Right lobe of liver (tissue), 6 donors: ENCODE data around the gene SPG11. TPM values are rescaled to one million over a fixed set of nuclear protein-coding genes. Genes with fewer than 3 reads are reported as not detected.

Experiments used
- ATAC-seq, 4 donors: fragments of 200-7000 bp; cut with Tn5 transposase; one replicate each; pipeline ENCODE4 v1.9.1; 2020; ENCODE audit warnings: mild to moderate bottlenecking in 4 of 4, moderate library complexity in 4 of 4
- DNase-seq, 3 donors: peaks; one replicate each; pipeline ENCODE4 v3.0.0-alpha.2; 2020
- H3K27ac ChIP-seq, 3 donors: fragments of 200-600 bp; one replicate each; pipeline ENCODE4 v1.8.0; 2022
- H3K27me3 ChIP-seq, 2 donors: fragments of 200-600 bp; one replicate each; pipeline ENCODE4 v1.8.0; 2022
- H3K36me3 ChIP-seq, 4 donors: fragments of 200-600 bp; sonication (generic) in 1 of 4; one replicate each; pipeline versions ENCODE4 v1.5.1 to v1.8.0; 2017 to 2022; ENCODE audit warnings: control low read depth in 1 of 4
- H3K4me1 ChIP-seq, 4 donors: fragments of 200-600 bp; sonication (generic) in 1 of 4; one replicate each; pipeline versions ENCODE4 v1.5.1 to v1.8.0; 2017 to 2022; ENCODE audit warnings: control low read depth in 1 of 4
- H3K4me3 ChIP-seq, 3 donors: fragments of 200-600 bp; one replicate each; pipeline ENCODE4 v1.8.0; 2022
- H3K9me3 ChIP-seq, 4 donors: fragments of 200-600 bp; sonication (generic) in 1 of 4; one replicate each; pipeline versions ENCODE4 v1.5.1 to v1.8.0; 2017 to 2022; ENCODE audit warnings: control low read depth in 1 of 4
- POLR2A ChIP-seq: fragments of 450-650 bp; IDR thresholded peaks from one replicate; pipeline ENCODE4 v1.6.1; 2017; ENCODE audit warnings: antibody characterized with exemption, mild to moderate bottlenecking
- WGBS: methylation state at CpG from one replicate; pipeline ENCODE4 v1.1.6; 2018; ENCODE audit warnings: low coverage, low lambda C conversion rate; ENCODE audit not compliant: insufficient coverage; ENCODE audit errors: missing lambda C conversion rate; 5-methylcytosine and 5-hydroxymethylcytosine counted together
- intact Hi-C, 2 donors: fragments of 100-400 bp; cut with DNase I; formaldehyde crosslinking; loops; one replicate each; pipeline versions ENCODE4 v1.11.2 to v1.14.1; 2022
- total RNA-seq, 6 experiments: library from RNA; depleted of rRNA in 2 of 6; stranded (reverse); fragments of >200 nt in 2 of 6; fragmentation: NEBNext Ultra II Directional in 3 of 6; extraction: Animal tissue kit (Norgen Biotek cat#: 25700) in 3 of 6; gene quantifications; one replicate each; pipeline versions ENCODE4 v1.1.0 to v1.2.4, GENCODE V29; 2016 to 2023
- TF ChIP-seq, protein P1 (sequence below), 4 donors: fragments of 200-600 bp in 3 of 4; fragments of 450-650 bp in 1 of 4; IDR thresholded peaks; one replicate each; pipeline versions ENCODE4 v1.5.1 to v1.8.0; 2016 to 2022; ENCODE audit warnings: antibody characterized with exemption in 4 of 4, mild to moderate bottlenecking in 2 of 4
- donor health status: DM: no; HTN: yes; CAD: no.
- donor health status: DM: no; HTN: no; CAD: no.
- donor health status: DM: no; HTN: no; CAD: no.
- donor health status: DM: no; HTN: yes; CAD: no.
- donor health status: DM: no; HTN: yes; CAD: no.

The SPG11 gene
- total RNA-seq, 6 experiments from 2014 or later, result 35.4 to 55.6 (median 40.8) TPM

DNA sequence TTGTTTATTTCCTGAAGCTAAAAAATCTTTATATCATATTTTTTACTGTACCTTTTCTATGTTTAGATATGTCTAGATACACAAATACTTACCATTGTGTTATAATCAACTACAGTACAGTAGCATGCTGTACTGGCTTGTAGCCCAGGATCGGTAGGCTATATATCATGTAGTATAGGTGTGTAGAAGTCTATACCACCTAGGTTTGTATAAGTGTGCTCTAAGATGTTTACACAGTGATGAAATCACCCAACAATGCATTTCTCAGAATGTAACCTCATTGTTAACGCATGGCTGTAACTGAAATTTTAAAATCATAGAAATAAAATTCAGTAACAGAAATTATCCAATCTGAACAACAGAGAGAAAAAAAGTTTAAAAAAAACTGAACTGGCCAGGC is 83.4 kb downstream of the SPG11 start:
- ATAC-seq (no peak), DNase-seq (no peak)
- no peak overlapping the region for H3K27ac ChIP-seq
- peaks cover 0 to 40% (median 11%) of the 10 kb centered on the region in 4 donors for H3K36me3 ChIP-seq
- intact Hi-C loops, result no loop called here
- no peaks in the 10 kb centered on the region for H3K4me1 ChIP-seq
- H3K9me3 ChIP-seq, result no peaks in the 10 kb centered on the region
- H3K27me3 ChIP-seq, result no peaks in the 10 kb centered on the region
- TF ChIP-seq POLR2A, result no peak
- TF ChIP-seq, protein P1, sequence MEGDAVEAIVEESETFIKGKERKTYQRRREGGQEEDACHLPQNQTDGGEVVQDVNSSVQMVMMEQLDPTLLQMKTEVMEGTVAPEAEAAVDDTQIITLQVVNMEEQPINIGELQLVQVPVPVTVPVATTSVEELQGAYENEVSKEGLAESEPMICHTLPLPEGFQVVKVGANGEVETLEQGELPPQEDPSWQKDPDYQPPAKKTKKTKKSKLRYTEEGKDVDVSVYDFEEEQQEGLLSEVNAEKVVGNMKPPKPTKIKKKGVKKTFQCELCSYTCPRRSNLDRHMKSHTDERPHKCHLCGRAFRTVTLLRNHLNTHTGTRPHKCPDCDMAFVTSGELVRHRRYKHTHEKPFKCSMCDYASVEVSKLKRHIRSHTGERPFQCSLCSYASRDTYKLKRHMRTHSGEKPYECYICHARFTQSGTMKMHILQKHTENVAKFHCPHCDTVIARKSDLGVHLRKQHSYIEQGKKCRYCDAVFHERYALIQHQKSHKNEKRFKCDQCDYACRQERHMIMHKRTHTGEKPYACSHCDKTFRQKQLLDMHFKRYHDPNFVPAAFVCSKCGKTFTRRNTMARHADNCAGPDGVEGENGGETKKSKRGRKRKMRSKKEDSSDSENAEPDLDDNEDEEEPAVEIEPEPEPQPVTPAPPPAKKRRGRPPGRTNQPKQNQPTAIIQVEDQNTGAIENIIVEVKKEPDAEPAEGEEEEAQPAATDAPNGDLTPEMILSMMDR (IDR thresholded peaks at IDR 0.05), result no peak
- H3K4me3 ChIP-seq, result no peak overlapping the region
- 96% methylated on average over 2 of the region's 2 CpGs for WGBS

GRCh38 chr15:44574734-44575133 is 88.7 kb downstream of the SPG11 start:
- WGBS, result 71% methylated on average over 1 of the region's 1 CpG
- H3K27ac ChIP-seq, result no peak overlapping the region
- no peaks in the 10 kb centered on the region for H3K4me1 ChIP-seq
- H3K27me3 ChIP-seq, result no peaks in the 10 kb centered on the region
- H3K36me3 ChIP-seq, result peaks cover 0 to 32% (median 14%) of the 10 kb centered on the region in 4 donors
- no peak for TF ChIP-seq POLR2A
- TF ChIP-seq, protein P1 (IDR thresholded peaks at IDR 0.05), result no peak
- no peak overlapping the region for H3K4me3 ChIP-seq
- DNase-seq, result no peak
- intact Hi-C loops, result no loop called here
- H3K9me3 ChIP-seq, result no peaks in the 10 kb centered on the region
- ATAC-seq, result no peak

DNA sequence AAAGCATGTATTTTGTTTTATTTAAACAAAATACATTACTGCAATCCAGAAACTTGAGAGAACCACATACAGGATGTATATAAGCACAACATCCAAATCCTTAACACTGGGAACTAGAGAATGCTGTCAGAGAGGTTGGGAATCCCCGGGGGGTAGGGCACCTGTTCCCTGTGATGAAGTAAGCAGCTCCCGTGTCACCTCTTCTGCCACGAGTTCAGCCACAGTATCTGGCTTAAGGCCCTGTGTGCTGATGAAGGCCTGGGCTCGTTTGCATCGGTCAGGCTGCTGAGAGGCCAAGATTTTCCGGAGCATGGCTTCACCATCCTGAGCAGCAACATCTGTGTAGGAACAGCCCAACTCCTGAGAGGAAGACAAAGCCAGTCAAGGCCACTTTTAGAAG is 90.1 kb downstream of the SPG11 start:
- H3K4me3 ChIP-seq, result no peak overlapping the region
- no peaks in the 10 kb centered on the region for H3K4me1 ChIP-seq
- no peaks in the 10 kb centered on the region for H3K27me3 ChIP-seq
- ATAC-seq (peak in 1 of 4 donors; percentile 12), DNase-seq (no peak)
- TF ChIP-seq, protein P1 (IDR thresholded peaks at IDR 0.05), result no peak
- no peak for TF ChIP-seq POLR2A
- H3K36me3 ChIP-seq, result peaks cover 0 to 32% (median 16%) of the 10 kb centered on the region in 4 donors
- no peak overlapping the region for H3K27ac ChIP-seq
- intact Hi-C loops, result no loop called here
- 100% methylated on average over 1 of the region's 6 CpGs for WGBS
- no peaks in the 10 kb centered on the region for H3K9me3 ChIP-seq

GRCh38 chr15:44570361-44570760 is 93.1 kb downstream of the SPG11 start:
- ATAC-seq, result peak in 2 of 4 donors; percentile 8 to 20
- Histone ChIP-seq H3K27ac (no peak overlapping the region), H3K4me1 (no peaks in the 10 kb centered on the region), H3K27me3 (no peaks in the 10 kb centered on the region), H3K36me3 (peaks cover 0 to 57% (median 32%) of the 10 kb centered on the region in 4 donors), H3K4me3 (no peak overlapping the region), H3K9me3 (no peaks in the 10 kb centered on the region)
- intact Hi-C loops, result no loop called here
- TF ChIP-seq POLR2A, result no peak
- TF ChIP-seq, protein P1 (IDR thresholded peaks at IDR 0.05), result no peak
- 93% methylated on average over 4 of the region's 4 CpGs for WGBS
- DNase-seq, result no peak

DNA sequence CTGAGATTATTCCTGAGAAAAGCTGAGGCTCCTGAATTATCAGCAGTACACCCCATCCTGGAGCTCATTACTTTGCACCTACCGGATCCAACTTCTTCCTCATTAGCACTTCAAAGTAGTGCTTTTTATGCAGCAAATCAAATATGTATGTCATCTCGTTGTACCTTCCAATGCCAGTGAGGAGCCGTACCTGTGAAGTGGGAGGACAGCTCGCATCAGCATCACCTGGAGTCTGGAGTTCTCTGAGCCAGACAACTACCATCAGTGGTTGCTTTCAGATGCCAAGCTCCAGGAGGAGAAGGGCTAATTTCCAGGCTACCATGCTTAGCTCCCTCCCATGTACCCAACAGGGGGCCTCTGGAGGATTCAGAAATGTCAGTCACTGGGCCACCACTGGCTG is 94.1 kb downstream of the SPG11 start:
- Histone ChIP-seq H3K9me3 (no peaks in the 10 kb centered on the region), H3K36me3 (peaks cover 0 to 62% (median 37%) of the 10 kb centered on the region in 4 donors), H3K27ac (no peak overlapping the region), H3K27me3 (no peaks in the 10 kb centered on the region), H3K4me1 (no peaks in the 10 kb centered on the region), H3K4me3 (no peak overlapping the region)
- TF ChIP-seq, protein P1 (IDR thresholded peaks at IDR 0.05), result no peak
- TF ChIP-seq POLR2A, result no peak
- WGBS, result 96% methylated on average over 3 of the region's 4 CpGs
- ATAC-seq (no peak), DNase-seq (no peak)
- intact Hi-C loops, result no loop called here
